HepG2 (cell line): ENCODE data around the gene MCOLN1. TPM values are rescaled to one million over a fixed set of nuclear protein-coding genes. Genes with fewer than 3 reads are reported as not detected.
A peak's percentile ranks its signal among the peaks of the same experiment; 100 is the strongest.

Experiments used
- ATAC-seq: fragments of 200-7000 bp; cut with Tn5 transposase; 3 replicates; pipeline ENCODE4 v1.9.1; 2020; ENCODE audit warnings: mild to moderate bottlenecking, moderate library complexity
- BruUV-seq: library from RNA; stranded (reverse); fragments of 400-500 nt; replicated peaks from 2 replicates; lab custom pipeline; 2021; lab: Mats Ljungman, UMichigan
- CTCF ChIA-PET: fragments of 300-600 bp; formaldehyde crosslinking; extraction: SDS; loops from one replicate; lab custom pipeline; 2021; ENCODE audit warnings: low total read pairs, inconsistent platforms, low intra/inter-chr PET ratio; lab: Yijun Ruan, JAX
- POLR2A ChIA-PET: fragments of 350-600 bp; sonication (Branson Sonifier 250); formaldehyde crosslinking; loops from one replicate; lab custom pipeline; 2020; ENCODE audit warnings: antibody characterized with exemption, inconsistent platforms; lab: Yijun Ruan, JAX
- DNase-seq: peaks from one replicate; pipeline ENCODE4 v3.0.0-alpha.2; 2015; ENCODE audit warnings: low spot score
- FAIRE-seq: peaks from 3 replicates; lab custom pipeline; 2011; peaks lifted over from hg19 to GRCh38; lab: Jason Lieb, UNC
- H2AFZ ChIP-seq: one replicate; pipeline ENCODE4 v1.6.1; 2011; ENCODE audit warnings: low read length, inconsistent platforms
- H3K27ac ChIP-seq: fragments of 300-600 bp; 3 replicates; pipeline ENCODE4 v1.8.0; 2011; ENCODE audit warnings: mixed run types, mild to moderate bottlenecking, mixed read lengths, low read length, inconsistent platforms; ENCODE audit not compliant: insufficient read depth; ENCODE audit errors: extremely low read length
- H3K27me3 ChIP-seq, 2 experiments: fragments of 200-600 bp in 1 of 2; 2 replicates in 1 of 2; 3 replicates in 1 of 2; pipeline versions ENCODE4 v1.6.0 to v1.8.0; 2011; ENCODE audit warnings: low read length in 2 of 2, mild to moderate bottlenecking in 2 of 2, moderate library complexity in 2 of 2, inconsistent platforms in 1 of 2; ENCODE audit not compliant: insufficient read depth in 2 of 2, control insufficient read depth in 1 of 2
- H3K36me3 ChIP-seq, 2 experiments: fragments of 200-600 bp in 1 of 2; replicated peaks in 1 of 2; 2 replicates in 1 of 2; 3 replicates in 1 of 2; pipeline versions ENCODE4 v1.5.1 to v1.8.0; 2011; ENCODE audit warnings: low read length in 2 of 2, inconsistent platforms in 1 of 2; ENCODE audit not compliant: insufficient read depth in 2 of 2, control insufficient read depth in 1 of 2
- H3K4me1 ChIP-seq: 2 replicates; pipeline ENCODE4 v1.5.1; 2012; ENCODE audit warnings: low read length, inconsistent platforms; ENCODE audit not compliant: insufficient read depth
- H3K4me2 ChIP-seq: 2 replicates; pipeline ENCODE4 v1.6.0; 2011; ENCODE audit warnings: low read depth, low read length, inconsistent platforms
- H3K4me3 ChIP-seq, 3 experiments: fragments of 200-600 bp in 1 of 3; sonication (generic), shearing (Covaris generic) in 1 of 3; replicated peaks in 1 of 3; 2 replicates each; pipeline ENCODE4 v1.5.1; 2011 to 2016; ENCODE audit warnings: low read length in 3 of 3, inconsistent platforms in 2 of 3, low read depth in 2 of 3, mild to moderate bottlenecking in 2 of 3, control low read depth in 1 of 3, mixed read lengths in 1 of 3; ENCODE audit not compliant: insufficient read depth in 1 of 3
- H3K79me2 ChIP-seq: one replicate; pipeline ENCODE4 v1.6.1; 2011; ENCODE audit warnings: low read length, inconsistent platforms; ENCODE audit not compliant: insufficient read depth
- H3K9ac ChIP-seq: 2 replicates; pipeline ENCODE4 v1.6.0; 2011; ENCODE audit warnings: mild to moderate bottlenecking, low read depth, low read length, inconsistent platforms; ENCODE audit not compliant: insufficient read depth
- H3K9me3 ChIP-seq: 2 replicates; pipeline ENCODE4 v1.5.1; 2012; ENCODE audit warnings: mild to moderate bottlenecking, low read length
- H4K20me1 ChIP-seq: 2 replicates; pipeline ENCODE4 v1.6.0; 2011; ENCODE audit warnings: inconsistent platforms, mild to moderate bottlenecking, low read length, moderate library complexity; ENCODE audit not compliant: insufficient read depth
- BCL6 ChIP-seq: IDR thresholded peaks from 2 replicates; pipeline ENCODE4 v1.6.1; 2016; ENCODE audit warnings: missing genetic modification reagents, missing compliant biosample characterization
- CBX2 ChIP-seq, 2 experiments: fragments of 200-600 bp in 1 of 2; sonication (generic); formaldehyde crosslinking in 1 of 2; IDR thresholded peaks; 2 replicates each; pipeline versions ENCODE4 v1.7.0 to v1.8.1; 2018 to 2022; ENCODE audit warnings: low read depth in 2 of 2, low read length in 1 of 2, mild to moderate bottlenecking in 1 of 2, missing genetic modification reagents in 1 of 2
- HES4 ChIP-seq: sonication (generic); formaldehyde crosslinking; IDR thresholded peaks from 2 replicates; pipeline ENCODE4 v1.9.0; 2021; ENCODE audit warnings: mild to moderate bottlenecking, missing genetic modification reagents, borderline replicate concordance
- KLF15 ChIP-seq: sonication (generic); formaldehyde crosslinking; IDR thresholded peaks from 2 replicates; pipeline ENCODE4 v1.8.1; 2023; ENCODE audit warnings: borderline replicate concordance, mild to moderate bottlenecking, inconsistent platforms, missing genetic modification reagents, mixed read lengths
- MBD4 ChIP-seq: IDR thresholded peaks from 2 replicates; pipeline ENCODE4 v1.6.1; 2012; ENCODE audit warnings: low read length, inconsistent platforms, borderline replicate concordance
- SRSF4 ChIP-seq: fragments of 200-400 bp; formaldehyde crosslinking; IDR thresholded peaks from one replicate; pipeline ENCODE4 v1.6.1; 2018; ENCODE audit warnings: mild to moderate bottlenecking, low read depth, low read length, moderate library complexity; ENCODE audit not compliant: poor library complexity, severe bottlenecking
- ZNF264 ChIP-seq: sonication (generic); formaldehyde crosslinking; IDR thresholded peaks from 2 replicates; pipeline ENCODE4 v1.4.0; 2020; ENCODE audit warnings: missing genetic modification reagents
- ZNF496 ChIP-seq: sonication (generic); formaldehyde crosslinking; IDR thresholded peaks from 2 replicates; pipeline ENCODE4 v1.8.1; 2023; ENCODE audit warnings: mild to moderate bottlenecking, moderate library complexity, missing genetic modification reagents; ENCODE audit not compliant: insufficient replicate concordance
- ZNF569 ChIP-seq: sonication (generic); formaldehyde crosslinking; IDR thresholded peaks from 2 replicates; pipeline ENCODE4 v1.5.0; 2020; ENCODE audit warnings: mild to moderate bottlenecking, missing genetic modification reagents, moderate library complexity, borderline replicate concordance
- ZNF629 ChIP-seq: sonication (generic); formaldehyde crosslinking; conservative IDR thresholded peaks from 2 replicates; pipeline ENCODE4 v1.5.0; 2020; ENCODE audit warnings: missing genetic modification reagents
- WGBS: methylation state at CpG from one replicate; pipeline ENCODE4 v1.1.6; 2017; ENCODE audit warnings: low lambda C conversion rate; 5-methylcytosine and 5-hydroxymethylcytosine counted together
- in situ Hi-C: cut with HindIII; loops from 2 replicates; pipeline ENCODE4 v1.10.0; 2017; ENCODE audit warnings: low pct_unique_long_range_greater_than_20kb; ENCODE audit not compliant: extremely low pct_ligation_motif_present
- intact Hi-C: fragments of 100-400 bp; cut with micrococcal nuclease; formaldehyde crosslinking; loops from one replicate; pipeline ENCODE4 v1.10.0; 2022; ENCODE audit not compliant: unreplicated experiment
- polyA plus RNA-seq, 8 experiments: library from polyadenylated mRNA; depleted of rRNA in 3 of 8; stranded (reverse) in 7 of 8; unstranded in 1 of 8; fragments of >200 nt; fragmentation: Illumina TruSeq in 4 of 8; extraction: Trizol in 4 of 8; gene quantifications; 2 replicates each; pipeline versions ENCODE4 v1.2.1 to v1.2.3, GENCODE V29; 2011 to 2016; ENCODE audit warnings: low read depth in 4 of 8, missing spikeins in 1 of 8, mixed read lengths in 1 of 8; ENCODE audit not compliant: insufficient read depth in 1 of 8
- total RNA-seq, 5 experiments: library from RNA; depleted of rRNA; stranded (reverse); fragments of >200 nt; fragmentation: Illumina TruSeq; extraction: Trizol; gene quantifications; 2 replicates each; pipeline ENCODE4 v1.2.3, GENCODE V29; 2016; ENCODE audit warnings: low read depth in 1 of 5

MCOLN1 gene
- total and polyA plus RNA-seq, 2 of the 13 experiments (the other 11 are each of a cell fraction or from before 2014, with no cell fraction given): 3.4 to 15.7 TPM

DNA sequence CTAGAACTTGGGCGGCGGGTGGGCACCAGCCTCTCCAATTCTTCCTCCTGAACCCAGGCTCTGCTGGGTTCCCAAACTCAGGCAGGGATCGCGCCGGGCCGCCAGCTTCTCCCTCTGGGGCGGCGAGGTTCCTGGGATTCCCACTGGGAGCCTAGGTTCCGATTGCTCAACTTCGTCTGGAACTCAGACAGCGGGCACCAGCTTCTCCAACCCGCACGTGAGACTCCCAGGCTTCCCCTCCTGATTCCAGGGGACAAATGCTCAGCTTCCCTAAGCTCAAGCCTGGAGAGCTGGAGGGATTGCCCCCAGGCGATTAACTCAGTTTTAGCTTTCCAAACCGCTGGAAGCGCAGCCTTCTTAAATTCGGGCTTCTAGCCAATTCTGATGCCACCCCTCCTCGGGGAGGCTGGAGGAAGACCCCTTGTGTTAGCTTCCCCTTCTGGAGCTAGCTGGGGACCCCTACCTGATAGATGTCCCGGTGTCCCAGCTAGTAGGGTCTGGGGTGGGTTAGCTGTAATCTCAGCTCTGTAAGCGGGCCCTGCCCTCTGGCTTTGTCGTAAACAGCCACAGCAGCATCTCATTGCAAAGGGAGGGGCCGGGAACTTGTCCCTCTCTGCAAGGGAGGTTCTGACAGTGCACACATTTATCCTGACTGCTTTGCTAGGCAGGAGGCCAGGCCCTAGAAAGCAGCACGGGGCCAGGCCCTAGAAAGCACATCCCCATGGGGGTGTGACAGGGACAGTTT, 671 bp downstream of the MCOLN1 start (continued):
- 0 out of 2 replicates have a peak, but pooled peaks have one; percentile 16 for TF ChIP-seq BCL6 (CRISPR knock-in tag)
- TF ChIP-seq ZNF264 (CRISPR knock-in tag): no peak

DNA sequence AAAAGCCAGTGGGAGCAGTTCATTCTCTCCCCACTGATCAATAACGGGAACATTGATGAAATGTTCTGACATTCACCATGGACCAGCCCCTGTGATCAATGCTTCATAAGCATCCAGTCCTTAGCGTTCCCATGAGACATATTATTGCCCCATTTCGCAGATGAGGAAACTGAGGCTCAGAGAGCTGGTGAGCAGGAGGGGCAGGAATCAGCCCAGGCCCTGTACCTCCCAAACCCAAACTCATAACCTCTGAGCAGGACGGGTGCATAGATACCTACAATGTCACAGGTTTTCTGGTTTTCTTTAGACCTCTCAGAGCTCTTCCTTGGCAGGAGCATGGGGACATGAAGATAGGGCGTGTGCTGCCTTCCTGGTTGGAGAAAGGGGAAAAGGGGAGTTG, 2.1 kb downstream of the MCOLN1 start:
- TF ChIP-seq MBD4 (no peak), ZNF496 (CRISPR knock-in tag) (no peak), SRSF4 (no peak), KLF15 (CRISPR knock-in tag) (no peak), ZNF629 (CRISPR knock-in tag) (peak; percentile 76), CBX2 (IDR thresholded peaks at IDR 0.05; ENCODE audit: low read depth, low read length) (no peak), CBX2 (CRISPR knock-in tag; IDR thresholded peaks at IDR 0.05; ENCODE audit: low read depth) (no peak), HES4 (CRISPR knock-in tag) (no peak), ZNF569 (CRISPR knock-in tag) (no peak), BCL6 (CRISPR knock-in tag) (no peak)
- intact Hi-C loops: no loop called here
- Histone ChIP-seq H4K20me1 (no peaks in the 10 kb centered on the region), H3K4me1 (peaks cover 15% of the 10 kb centered on the region), H3K9me3 (no peaks in the 10 kb centered on the region), H3K36me3 (peaks cover 0 to 2% of the 10 kb centered on the region in 2 experiments; a peak in 2 of 5 replicates), H3K4me2 (no peak overlapping the region), H3K79me2 (no peaks in the 10 kb centered on the region), H3K9ac (no peak overlapping the region), H3K27me3 (no peaks in the 10 kb centered on the region), H2AFZ (no peak overlapping the region), H3K4me3 (no peak overlapping the region), H3K27ac (no peak overlapping the region)
- WGBS: 95% methylated on average over 5 of the region's 5 CpGs
- ATAC-seq: no peak
- in situ Hi-C loops: no loop called here
- no peak for DNase-seq
- no TSS peak for BruUV-seq
- CTCF ChIA-PET: no interaction called here
- POLR2A ChIA-PET: no interaction called here
- FAIRE-seq: no peak
